NCI-H2227 (cell line): ENCODE results near the gene PRPF6.

Experiments
- DNase-seq: peaks from one replicate; lab custom pipeline; 2025; ENCODE audit not compliant: unreplicated experiment; lab: John Stamatoyannopoulos, UW

PRPF6 gene

DNA sequence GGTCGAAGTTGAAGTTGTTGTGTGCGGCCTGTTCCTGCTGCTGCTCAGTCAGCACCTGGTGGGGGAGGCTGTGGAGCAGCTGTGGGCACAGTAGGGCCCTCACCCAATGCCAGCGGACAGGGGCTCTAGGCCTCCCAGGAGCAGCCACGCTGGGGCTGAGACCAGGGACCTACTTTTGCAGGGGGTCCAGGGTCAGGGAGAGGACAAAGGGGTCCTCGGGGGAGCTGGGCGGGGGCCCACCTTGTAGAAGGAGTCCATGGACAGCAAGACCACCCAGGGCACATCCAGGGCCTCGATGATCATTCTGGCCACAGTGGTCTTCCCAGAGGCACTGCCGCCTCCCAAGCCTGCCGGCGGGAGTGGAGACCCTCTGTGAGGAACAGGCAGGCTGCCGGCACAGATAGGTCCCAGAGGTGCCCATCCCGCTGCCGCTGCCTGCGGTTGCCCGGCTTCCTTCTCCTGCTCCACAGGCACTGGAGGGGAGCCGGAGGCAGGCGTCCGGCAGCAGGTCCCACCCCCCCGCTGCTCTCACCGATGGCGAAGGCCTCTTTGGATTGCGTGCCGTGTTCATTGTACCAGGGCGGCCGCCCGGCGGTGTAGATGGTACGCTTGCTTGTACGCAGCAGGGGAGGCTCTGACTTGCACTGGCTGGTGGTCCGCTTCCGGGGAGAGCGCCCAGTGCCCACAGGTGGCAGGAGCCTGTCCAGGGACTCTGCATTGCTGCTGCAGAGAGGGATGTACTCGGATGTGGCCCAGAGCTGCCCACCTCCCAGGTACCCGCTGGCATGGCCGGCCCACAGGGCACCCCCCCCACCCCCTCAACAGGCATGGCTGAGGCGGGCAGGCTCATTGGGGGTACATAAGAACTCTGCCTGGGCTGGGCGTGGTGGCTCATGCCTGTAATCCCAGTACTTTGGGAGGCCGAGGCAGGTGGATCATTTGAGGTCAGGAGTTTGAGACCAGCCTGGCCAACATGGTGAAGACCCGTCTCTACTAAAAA, 34.7 kb upstream of the PRPF6 start:
- DNase-seq: no peak

DNA sequence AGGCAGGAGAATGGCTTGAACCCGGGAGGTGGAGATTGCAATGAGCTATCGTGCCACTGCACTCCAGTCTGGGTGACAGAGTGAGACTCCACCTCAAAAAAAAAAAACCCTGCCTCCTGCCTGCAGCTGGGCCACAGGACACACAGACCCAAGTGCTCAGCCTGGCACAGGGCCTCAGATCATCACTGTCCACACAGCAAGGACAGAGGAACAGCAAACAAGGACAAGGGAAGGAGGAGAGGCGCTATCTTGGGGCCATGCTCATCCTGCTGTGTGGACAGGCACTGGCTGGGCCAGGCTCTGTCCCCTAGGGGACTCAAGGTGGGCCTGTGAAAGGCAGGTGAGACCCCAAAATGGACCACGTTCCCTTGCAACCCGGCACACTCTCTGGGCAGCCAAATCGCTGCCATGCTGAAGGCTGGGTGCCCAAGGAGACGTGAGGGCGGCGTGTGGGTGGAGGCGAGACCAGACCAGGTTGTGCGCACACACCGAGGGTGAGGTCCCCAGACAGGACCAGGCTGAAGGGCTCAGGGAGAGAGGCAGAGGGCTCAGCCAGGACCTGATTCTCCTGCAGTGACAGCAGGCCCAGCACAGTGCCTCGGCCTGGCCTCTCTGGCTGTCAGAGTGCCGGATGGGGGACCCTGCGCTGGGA, 33.8 kb upstream of the PRPF6 start:
- no peak for DNase-seq

DNA sequence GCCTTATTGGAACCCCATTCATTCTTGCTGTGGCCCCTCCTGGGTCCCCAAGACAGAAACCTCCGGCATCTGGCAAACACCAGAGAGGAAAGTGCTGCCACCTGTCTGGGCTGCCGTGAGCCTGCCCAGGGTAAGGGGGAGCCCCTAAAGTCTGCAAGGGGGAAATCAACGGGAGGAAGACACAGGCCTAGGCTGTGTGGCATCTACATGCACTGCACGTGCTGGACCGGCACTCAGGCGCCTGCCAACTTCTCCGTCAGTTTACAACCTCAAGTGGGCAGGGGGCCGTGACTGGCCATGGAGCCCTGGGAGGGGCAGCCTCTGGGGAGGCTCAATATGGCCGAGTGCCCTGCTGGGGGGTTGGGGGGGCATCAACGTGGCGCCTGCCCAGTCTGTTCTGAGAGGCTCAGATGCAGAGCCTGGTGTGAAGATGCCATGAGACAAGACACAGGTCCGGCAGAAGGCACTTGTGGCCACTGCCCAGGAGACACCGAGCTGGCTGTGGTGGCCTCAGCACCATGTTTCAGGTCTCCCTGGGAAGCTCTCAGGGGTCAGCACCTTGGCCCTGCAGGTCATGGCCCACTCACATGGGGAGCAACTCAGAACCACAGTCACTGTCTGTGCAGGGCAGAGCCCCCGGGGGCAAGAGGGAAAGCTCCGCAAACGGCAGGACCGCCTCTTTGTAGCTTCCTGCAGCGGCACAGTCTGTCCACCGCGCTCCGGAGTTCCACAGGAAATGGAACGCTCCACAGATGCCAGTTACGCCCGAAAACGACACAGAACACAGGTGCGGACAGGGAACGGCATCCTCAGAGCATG, 33.1 kb upstream of the PRPF6 start:
- peak; percentile 56 for DNase-seq

DNA sequence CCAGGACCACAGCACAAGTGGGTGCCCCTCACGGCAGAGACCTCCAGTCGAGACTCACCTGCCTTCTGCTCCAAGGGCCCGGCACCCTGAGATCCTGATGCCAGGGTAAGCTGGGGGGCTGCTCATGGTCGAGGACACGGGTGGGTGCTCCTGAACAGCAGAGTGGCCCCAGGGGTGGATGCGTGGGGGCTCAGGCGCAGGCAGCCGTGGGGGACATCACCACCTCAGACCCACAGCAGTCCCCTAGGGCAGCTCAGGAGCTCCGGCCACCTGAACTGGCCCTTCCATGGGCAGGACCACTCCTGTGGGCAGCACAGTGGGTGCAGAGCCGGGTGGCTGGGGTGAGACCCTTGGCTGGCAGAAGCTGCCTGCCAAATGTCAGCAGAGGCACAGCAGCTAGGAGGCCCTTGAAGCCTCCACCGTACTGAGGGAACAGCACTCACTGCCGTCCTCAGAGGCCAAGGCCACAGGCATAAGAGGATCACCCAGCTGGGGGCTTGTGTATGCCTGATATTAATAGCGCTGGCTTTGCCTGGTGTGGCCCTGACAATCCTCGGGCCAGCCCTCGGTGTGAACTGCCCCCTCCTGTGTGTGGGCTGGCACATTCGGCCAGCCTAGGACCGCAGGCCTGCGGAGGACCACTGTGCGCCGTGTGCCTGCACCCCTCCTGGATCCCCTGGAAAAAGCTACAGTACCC, 30.1 kb upstream of the PRPF6 start:
- DNase-seq: peak; percentile 28

DNA sequence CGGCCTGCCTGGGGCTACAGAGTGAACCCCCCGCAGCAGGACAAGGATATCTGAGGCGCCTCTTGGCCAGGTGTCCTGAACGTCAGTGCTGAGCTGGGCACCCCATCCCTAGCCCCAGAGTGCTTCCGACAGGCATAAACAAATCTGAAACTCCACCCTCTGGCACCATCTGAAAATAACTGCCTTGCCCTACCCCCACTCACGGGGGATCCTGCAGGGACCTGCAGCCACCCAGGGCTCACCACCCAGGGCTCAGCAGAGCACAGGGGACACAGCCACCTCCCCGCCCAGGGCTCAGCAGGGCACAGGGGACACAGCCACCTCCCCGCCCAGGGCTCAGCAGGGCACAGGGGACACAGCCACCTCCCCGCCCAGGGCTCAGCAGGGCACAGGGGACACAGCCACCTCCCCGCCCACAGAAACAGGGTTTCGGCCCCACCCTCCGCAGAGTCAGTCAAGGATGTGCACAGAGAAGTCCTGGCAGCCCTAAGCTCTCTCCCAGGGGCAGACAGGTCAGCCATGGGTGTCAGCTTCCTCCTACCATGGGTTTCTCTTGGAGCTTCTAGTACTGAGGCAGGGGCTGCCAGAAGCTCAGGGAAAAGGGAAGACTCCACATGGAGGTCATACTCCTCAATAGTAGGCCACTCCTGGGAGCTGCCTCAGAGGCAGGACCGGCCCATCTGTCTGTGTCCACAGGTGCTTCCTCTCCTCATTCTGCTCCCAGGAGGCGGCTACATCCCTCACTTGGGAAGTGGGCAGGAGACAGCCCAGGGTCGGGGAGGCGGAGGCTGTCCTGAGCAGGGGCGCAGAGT, 29.3 kb upstream of the PRPF6 start:
- no peak for DNase-seq

DNA sequence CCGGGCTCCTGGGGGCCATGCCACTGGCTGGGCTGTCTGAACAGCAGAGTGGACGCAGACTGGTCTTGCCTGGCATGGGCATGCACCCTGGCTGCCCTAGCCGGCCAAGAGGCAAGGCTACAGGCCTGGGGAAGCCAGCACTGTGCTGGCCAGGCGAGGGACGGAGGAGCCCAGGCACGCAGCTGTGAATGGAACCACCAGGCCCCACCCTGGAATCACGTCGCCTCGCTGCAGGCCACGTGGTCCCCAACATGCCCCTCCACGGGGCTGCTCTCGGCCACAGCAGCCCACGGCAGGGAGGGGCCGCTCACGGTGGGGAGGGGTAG, 28.8 kb upstream of the PRPF6 start:
- no peak for DNase-seq

DNA sequence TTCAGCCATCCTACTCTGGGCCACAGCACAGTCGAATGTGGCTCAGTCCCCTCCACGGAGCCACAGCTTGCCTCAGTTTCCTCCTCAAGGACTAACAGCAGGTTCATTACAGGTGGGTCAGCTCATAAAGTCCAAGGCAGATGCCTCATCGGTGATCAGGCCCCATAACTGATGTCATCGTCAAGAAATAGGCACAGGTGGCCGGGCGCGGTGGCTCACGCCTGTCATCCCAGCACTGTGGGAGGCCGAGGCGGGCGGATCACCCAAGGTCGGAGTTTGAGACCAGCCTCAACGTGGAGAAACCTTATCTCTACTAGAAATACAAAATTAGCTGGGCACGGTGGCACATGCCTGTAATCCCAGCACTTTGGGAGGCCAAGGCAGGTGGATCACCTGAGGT, 28.2 kb upstream of the PRPF6 start:
- DNase-seq: no peak

DNA sequence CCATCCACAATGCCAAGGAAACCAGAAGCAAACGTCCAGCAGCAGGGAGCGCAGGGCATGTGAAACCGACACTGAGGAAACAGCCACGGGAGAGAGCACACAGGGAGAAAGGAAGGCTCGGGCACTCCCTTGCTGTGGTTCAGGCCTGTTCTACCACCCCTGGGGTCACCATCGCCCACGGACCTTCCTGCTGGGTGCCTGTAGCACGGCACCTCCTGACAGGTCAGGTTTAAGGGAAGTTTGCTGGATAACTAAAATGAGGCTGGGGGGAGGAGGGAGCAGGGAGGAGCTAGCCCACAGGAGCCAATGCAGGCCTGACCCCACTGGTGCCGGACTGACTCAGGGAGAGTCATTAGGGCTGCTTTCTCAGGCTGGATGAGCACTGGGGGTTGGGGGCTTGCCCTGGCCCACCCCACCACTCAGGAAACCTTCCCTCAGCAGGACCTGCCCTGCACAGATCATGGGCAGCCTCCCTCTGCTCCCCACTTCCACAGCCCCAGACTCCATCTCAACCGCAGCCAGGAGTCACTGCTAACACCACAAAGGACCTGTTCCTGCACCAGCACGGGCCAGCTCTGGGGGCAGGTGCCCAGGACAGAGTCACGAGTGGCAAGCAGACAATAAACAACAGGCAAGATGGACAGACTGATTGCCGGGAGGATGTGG, 27.0 kb upstream of the PRPF6 start:
- DNase-seq: no peak

DNA sequence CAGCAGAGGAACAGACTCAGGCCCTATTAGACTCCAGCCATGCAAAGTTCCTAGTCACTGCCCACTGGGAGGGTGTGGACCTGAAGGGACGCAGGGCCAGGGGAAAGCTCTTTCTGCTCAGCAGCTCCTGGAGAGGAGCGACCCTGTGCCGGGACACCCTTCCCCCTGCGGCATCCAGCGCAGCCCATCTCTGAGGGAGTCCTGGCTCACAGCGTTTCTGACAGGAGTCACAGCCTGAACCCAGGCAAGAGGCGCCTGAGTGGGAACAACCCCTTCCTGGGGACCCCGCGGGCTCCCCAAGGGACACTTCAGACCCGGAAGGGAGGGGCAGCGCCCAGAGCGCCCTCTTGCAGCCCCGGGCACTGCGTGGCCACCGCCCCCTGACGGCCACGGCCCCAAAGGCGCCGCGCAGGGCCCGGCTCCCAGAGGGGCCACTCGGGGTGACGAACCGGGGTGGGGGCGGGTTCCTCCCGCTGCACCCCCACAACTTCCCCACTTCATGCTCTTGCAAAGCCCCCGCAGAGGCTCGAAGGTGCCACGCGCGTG, 25.6 kb upstream of the PRPF6 start:
- peak; percentile 58 for DNase-seq

DNA sequence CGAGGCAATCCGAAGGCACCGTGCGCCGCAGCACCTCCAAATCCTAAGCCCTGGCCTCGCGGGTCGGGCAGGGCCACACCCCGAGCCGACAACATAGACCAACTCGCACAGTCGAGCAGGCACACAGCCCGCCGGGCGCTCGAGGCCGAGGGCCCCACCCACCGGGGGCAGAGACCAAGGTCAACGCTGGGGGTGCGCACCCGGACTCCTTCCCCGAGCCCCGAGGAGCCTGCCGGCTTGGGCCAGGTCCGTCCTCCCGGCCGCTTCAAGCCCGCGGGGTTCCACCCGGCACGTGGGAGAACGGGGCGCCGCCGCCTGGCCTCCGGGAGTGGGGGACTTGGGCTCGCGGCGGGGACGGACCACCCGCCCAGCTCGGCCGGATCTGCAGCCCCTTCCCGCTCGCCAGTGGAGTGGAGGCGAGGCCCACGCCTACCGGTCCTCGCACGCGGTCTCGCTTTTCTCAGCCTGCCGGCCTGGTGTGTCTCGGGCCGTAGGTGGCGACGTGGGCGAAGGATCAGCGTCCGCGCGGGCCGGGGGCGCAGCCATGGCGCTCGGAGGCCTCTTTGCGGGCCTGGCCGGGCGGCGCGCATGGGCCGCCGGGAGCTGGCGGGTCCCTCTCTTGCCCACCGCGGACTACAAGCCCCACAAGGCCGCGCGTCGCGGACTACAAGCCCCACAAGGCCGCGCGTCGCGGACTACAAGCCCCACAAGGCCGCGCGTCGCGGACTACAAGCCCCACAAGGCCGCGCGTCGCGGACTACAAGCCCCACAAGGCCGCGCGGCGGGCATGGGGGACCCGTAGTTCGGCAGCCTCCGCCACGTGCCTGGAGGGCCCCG, 24.9 kb upstream of the PRPF6 start, which contains the start of gene UCKL1:
Gene UCKL1 (minus strand): TSS at position 590 of the 837 bp plus-strand sequence. CDS start 44 bp downstream, at position 546.
- DNase-seq: peak; percentile 97

DNA sequence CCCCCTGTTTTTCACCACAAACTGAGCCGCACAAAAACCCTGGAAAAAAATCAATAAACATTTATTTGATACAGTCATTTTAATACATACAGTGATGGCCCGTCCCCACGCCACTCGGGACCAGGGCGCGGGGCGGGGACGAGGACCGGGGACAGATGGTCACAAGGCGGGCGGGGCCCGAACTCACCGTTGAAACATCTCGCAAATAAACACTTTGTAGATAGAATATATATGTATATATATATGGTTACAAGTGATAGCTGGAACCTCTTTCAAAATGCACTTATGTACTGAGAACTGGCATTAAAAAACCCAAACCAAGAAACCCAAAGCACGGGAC, 24.3 kb upstream of the PRPF6 start:
- no peak for DNase-seq

DNA sequence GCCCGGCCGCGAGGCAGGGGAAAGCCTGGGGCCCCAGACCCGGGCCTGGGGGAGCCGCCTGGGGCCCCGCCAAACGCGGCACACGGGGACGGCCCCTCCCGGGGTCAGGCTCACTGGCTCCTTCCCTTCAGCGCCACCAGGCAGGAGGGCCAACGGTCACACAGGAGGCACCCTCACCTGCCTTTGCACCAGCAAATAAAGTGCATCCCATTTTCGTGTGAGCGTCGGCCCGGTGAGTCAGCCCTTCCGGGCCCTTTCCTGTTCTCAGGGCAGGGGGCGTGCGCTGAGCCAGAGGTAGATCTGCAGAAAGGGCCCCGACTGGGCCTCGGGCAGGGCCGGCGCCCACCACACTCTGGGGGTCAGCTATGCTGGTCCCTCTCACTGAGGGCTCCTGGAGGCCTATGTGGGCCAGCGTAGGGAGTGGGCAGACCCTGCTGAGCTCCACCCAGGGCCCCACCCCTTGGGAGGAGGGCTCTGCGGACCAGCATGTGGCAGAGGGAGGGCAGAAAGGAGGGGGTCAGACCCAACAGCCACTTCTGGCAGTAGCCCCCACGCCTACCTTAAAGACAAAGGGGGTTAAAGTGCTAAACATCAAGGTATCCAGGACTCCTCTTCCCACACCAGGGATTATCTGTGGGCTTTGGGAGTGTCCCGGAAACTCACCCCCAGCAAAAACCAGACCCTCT, 23.8 kb upstream of the PRPF6 start:
- DNase-seq: peak; percentile 86

DNA sequence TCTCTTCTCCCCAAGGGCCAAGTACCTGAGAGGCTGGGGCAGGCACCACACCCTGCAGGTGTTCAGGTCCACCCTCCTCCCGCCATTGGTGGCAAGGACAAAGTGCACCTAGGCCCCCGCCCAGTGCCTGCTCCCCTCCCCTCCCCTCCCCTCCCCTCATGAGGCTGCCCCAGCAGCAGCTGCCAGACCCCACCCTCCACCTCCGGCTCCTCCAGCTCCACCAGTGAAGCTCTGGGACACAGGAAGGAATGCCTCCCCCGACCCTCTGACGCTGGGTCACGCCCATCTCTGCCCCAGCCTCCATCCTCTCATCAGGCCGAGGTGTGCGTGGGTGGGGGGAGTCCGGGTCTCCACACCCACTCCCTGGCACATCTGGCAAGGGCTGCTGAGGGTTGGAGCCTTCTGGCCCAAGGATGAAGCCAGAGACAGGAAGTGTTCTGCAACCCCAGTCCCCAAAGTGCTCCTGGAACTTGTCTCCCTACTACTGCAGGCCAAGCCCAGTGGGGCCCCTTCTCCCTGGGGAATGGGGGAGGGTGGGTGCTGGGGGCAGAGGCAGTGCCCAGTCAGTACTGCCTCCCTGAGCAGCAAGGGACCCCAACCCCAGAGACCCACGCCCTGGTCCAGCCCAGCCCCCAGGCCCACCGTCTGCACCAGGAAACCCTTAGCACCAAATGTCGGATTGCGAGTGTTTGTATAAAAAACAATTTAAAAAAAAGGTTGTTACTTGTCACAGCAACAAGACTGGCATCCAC, 23.1 kb upstream of the PRPF6 start:
- DNase-seq: peak; percentile 49

DNA sequence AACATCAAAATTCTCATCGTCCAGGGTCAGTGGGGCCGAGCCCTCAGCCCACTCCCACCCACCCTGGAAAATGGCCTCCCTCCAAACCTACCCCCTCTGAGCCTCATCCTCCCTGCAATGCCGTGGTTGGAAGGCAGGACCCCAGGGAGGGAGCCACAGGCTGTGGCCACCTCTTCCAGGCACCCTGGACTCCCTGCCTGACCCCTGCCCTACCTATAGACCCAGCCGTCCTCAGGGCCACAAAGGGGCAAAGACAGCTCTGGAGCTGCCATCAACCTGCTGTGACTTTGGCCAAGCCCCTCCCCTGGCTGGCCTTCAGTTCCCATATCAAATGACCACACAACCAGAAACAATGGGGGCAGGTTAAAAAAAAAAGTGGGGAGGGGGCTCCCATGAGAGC, 22.5 kb upstream of the PRPF6 start:
- DNase-seq: no peak

DNA sequence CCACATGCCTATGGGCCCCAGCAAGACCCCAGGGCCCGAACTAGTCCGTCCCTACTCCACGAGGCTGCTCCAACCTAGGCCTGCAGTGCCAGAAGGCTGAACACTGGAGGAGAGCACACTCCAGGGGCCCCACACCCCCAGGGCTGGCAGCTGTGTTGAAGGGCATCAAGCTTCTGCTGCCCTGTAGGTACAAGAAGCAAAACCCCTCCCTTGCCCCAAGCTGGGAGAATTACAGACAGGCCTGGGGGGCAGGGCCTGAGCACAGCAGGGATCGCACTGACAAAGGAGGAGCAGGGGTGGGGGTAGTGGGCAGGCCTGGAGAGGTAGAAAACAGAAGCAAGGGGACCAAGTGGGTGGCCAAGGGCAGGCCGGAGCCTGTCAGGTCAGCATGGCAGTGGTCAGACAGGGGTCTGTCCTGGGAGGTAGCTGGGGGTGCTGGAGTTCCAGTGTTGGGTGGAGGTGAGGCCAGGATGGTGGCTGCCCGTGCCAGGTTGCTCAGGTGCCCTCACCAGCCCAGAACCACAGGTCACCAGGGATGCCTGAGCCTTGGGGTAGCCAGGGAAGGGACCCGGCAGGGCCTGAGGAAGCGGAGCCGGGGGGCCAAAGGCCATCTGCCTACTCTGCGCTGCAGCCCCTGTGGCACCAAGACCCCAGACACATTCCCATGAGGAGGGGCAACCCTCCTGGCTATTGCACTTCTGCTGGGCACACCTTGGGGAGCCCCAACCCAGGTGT, 21.8 kb upstream of the PRPF6 start:
- no peak for DNase-seq

DNA sequence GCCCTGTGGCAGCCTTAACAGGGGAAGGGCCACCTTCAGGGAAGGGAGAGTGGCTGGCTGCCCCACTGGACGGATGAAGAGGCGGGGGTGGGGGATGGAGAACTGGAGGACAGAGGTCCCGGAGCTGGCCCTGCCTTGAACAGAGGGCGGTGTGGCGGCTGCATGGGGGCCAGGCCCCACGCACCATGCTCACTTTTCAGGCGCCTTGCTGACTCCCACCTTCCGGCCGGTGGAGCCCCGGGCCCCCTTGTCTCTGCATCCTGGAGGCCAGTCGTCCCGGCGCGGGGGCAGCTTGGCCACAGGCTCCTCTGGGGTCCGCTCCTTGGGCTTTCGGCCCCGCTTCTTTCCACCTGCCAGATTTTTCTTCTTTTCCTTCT, 21.2 kb upstream of the PRPF6 start:
- no peak for DNase-seq
